ENCODE measurements around the gene FOXN3. TPM values are rescaled to one million over a fixed set of nuclear protein-coding genes. Genes with fewer than 3 reads are reported as not detected.

The FOXN3 gene
- total and polyA plus RNA-seq, 10 of the 15 experiments (the other 5 are each of a cell fraction or from before 2014, with no cell fraction given) = 4.5 to 68.9 (median 29.7) TPM

DNA sequence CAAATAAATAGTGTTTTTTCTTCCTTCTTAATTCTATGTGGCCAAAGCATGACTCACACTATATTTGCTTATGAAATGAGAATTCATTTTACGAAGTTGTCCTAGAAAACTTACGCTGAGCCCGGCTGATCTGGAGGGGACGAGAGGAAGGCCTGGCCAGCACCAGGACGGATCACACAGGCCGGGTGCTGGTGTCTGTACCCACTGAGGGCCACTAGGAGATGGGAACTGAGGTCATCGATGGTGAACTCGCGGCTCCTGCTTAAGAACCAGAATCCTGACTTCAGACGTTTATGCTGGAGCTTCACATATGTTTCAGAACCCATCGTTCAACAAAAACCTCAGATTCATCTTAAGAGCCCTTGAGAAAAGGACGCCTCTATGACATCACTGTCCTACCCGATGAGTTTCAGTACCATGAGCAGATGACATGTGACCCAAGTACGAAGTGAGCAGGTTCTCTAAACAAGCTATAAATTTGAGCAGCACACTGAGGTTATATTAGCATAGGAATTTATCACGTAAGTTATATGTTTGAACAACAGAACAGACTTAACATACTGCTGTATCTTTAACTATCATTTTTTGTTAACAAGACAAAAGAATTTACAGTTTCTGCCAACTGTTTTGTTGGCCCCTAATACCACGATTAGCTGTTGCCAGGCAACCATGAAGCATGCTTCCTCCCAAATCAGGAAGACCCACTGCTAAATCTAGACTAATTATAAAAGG is 111.9 kb downstream of the FOXN3 start (continued):
- TF ChIP-seq SKIL (IDR thresholded peaks at IDR 0.05; ENCODE audit: low read depth, poor library complexity, severe bottlenecking) (no peak), BCL3 (IDR thresholded peaks at IDR 0.05; ENCODE audit: borderline replicate concordance, insufficient read depth, low read depth, low read length, poor library complexity, severe bottlenecking) (no peak), ZNF384 (IDR thresholded peaks at IDR 0.05; ENCODE audit: borderline replicate concordance, low read depth, low read length) (no peak; the same call in none of the 2 replicates), MEF2B (IDR thresholded peaks at IDR 0.05; ENCODE audit: partially characterized antibody, poor library complexity, severe bottlenecking) (peak; percentile 31), CHD4 (IDR thresholded peaks at IDR 0.05) (no peak), BCL11A (IDR thresholded peaks at IDR 0.05; ENCODE audit: low read depth, low read length) (0 out of 2 replicates have a peak, but pooled peaks have one; percentile 11), RAD21 (IDR thresholded peaks at IDR 0.05; ENCODE audit: insufficient read depth, low read depth, low read length) (no peak), EGR1 (IDR thresholded peaks at IDR 0.05; ENCODE audit: borderline replicate concordance in 1 of 2, low read depth in 2 of 2, low read length in 2 of 2) (no peak), CEBPB (IDR thresholded peaks at IDR 0.05; ENCODE audit: borderline replicate concordance in 1 of 2, low read depth in 2 of 2, low read length in 2 of 2) (no peak), PML (IDR thresholded peaks at IDR 0.05; ENCODE audit: low read length) (no peak), POLR2A (IDR thresholded peaks at IDR 0.05; ENCODE audit: low read depth, low read length) (peak; percentile 48), NRF1 (conservative IDR thresholded peaks at IDR 0.05; ENCODE audit: low read depth, low read length) (no peak), CREB1 (IDR thresholded peaks at IDR 0.05; ENCODE audit: low read depth) (peak; percentile 89), TAF1 (IDR thresholded peaks at IDR 0.05; ENCODE audit: borderline replicate concordance, low read depth, low read length) (no peak), TCF7 (IDR thresholded peaks at IDR 0.05; ENCODE audit: borderline replicate concordance) (no peak), MTA2 (IDR thresholded peaks at IDR 0.05; ENCODE audit: low read depth) (no peak; the same call in 1 of the 2 replicates), JUND (IDR thresholded peaks at IDR 0.05; ENCODE audit: low read depth, low read length) (no peak), FOXM1 (IDR thresholded peaks at IDR 0.05; ENCODE audit: low read depth, low read length) (0 out of 2 replicates have a peak, but pooled peaks have one; percentile 6), SPI1 (IDR thresholded peaks at IDR 0.05; ENCODE audit: borderline replicate concordance, insufficient read depth, low read depth, low read length) (no peak), USF1 (IDR thresholded peaks at IDR 0.05; ENCODE audit: borderline replicate concordance, extremely low read length, insufficient read depth, low read depth, low read length) (peak; percentile 28), TCF3 (IDR thresholded peaks at IDR 0.05; ENCODE audit: borderline replicate concordance, insufficient read depth, low read depth, low read length) (no peak)
- TF ChIP-seq, protein P1, sequence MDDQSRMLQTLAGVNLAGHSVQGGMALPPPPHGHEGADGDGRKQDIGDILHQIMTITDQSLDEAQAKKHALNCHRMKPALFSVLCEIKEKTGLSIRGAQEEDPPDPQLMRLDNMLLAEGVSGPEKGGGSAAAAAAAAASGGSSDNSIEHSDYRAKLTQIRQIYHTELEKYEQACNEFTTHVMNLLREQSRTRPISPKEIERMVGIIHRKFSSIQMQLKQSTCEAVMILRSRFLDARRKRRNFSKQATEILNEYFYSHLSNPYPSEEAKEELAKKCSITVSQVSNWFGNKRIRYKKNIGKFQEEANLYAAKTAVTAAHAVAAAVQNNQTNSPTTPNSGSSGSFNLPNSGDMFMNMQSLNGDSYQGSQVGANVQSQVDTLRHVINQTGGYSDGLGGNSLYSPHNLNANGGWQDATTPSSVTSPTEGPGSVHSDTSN (IDR thresholded peaks at IDR 0.05; ENCODE audit: insufficient replicate concordance, low read depth, low read length) = no peak
- TF ChIP-seq, protein P2, sequence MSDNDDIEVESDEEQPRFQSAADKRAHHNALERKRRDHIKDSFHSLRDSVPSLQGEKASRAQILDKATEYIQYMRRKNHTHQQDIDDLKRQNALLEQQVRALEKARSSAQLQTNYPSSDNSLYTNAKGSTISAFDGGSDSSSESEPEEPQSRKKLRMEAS (IDR thresholded peaks at IDR 0.05; ENCODE audit: low read depth, low read length) = peak; percentile 44; the same call in 1 of the 2 replicates
